ENCODE results near the gene MLH3. TPM values are rescaled to one million over a fixed set of nuclear protein-coding genes. Genes with fewer than 3 reads are reported as not detected.
"Not testable (repeated sequence)": the region's sequence is repeated elsewhere in the genome, so short reads cannot be mapped to it uniquely, and the experiment has no call there.

MLH3 gene
- total RNA-seq, 1 donor from 2014 or later = 18.2 TPM

GRCh38 chr14:75001899-75002298, 49.4 kb downstream of the MLH3 start:
- Histone ChIP-seq H3K36me3 (peaks cover 24% of the 10 kb centered on the region), H3K27me3 (ENCODE audit: low read depth) (no peaks in the 10 kb centered on the region), H3K9me3 (replicated peaks) (no peaks in the 10 kb centered on the region), H3K4me1 (peaks cover 26% of the 10 kb centered on the region), H3K27ac (replicated peaks) (peak overlapping the region; percentile 88), H3K4me3 (peak overlapping the region; percentile 82)
- no peak for DNase-seq
- TF ChIP-seq, protein P1, sequence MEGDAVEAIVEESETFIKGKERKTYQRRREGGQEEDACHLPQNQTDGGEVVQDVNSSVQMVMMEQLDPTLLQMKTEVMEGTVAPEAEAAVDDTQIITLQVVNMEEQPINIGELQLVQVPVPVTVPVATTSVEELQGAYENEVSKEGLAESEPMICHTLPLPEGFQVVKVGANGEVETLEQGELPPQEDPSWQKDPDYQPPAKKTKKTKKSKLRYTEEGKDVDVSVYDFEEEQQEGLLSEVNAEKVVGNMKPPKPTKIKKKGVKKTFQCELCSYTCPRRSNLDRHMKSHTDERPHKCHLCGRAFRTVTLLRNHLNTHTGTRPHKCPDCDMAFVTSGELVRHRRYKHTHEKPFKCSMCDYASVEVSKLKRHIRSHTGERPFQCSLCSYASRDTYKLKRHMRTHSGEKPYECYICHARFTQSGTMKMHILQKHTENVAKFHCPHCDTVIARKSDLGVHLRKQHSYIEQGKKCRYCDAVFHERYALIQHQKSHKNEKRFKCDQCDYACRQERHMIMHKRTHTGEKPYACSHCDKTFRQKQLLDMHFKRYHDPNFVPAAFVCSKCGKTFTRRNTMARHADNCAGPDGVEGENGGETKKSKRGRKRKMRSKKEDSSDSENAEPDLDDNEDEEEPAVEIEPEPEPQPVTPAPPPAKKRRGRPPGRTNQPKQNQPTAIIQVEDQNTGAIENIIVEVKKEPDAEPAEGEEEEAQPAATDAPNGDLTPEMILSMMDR (IDR thresholded peaks at IDR 0.05; ENCODE audit: borderline replicate concordance) = no peak
- intact Hi-C loops (cut with micrococcal nuclease) = no loop called here

DNA sequence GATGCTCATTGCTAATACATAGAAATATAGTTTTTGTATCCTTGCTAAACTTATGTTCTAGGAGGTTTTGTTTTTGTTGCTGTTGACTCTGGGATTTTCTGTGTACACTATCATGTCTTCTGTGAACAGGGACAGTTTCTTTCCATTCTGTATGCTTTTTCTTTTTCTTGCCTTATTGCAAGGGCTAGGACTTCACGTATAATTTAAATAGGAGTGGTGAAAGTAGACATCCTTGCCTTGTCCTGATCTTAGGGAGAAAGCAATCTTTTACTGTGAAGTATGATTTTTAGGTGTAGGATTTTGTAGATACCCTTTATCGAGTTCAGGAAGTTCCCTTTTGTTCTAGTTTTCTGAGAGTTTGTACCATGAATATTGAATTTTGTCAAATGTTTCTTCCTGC, 50.0 kb downstream of the MLH3 start:
- TF ChIP-seq, protein P1 (IDR thresholded peaks at IDR 0.05; ENCODE audit: borderline replicate concordance) = no peak
- intact Hi-C loops (cut with micrococcal nuclease) = no loop called here
- Histone ChIP-seq H3K36me3 (peaks cover 17% of the 10 kb centered on the region), H3K4me3 (no peak overlapping the region), H3K27me3 (ENCODE audit: low read depth) (no peaks in the 10 kb centered on the region), H3K27ac (replicated peaks) (no peak overlapping the region), H3K4me1 (peaks cover 26% of the 10 kb centered on the region), H3K9me3 (replicated peaks) (peaks cover 6% of the 10 kb centered on the region)
- no peak for DNase-seq

- DNase-seq; H3K4me1 ChIP-seq; H3K27me3 ChIP-seq (ENCODE audit: low read depth); H3K27ac ChIP-seq (replicated peaks); H3K36me3 ChIP-seq; H3K4me3 ChIP-seq; intact Hi-C loops (cut with micrococcal nuclease): not testable (repeated sequence)
- H3K9me3 ChIP-seq (replicated peaks) = peaks cover 12% of the 10 kb centered on the region
Observed at GRCh38 chr14:74995781-74996180, 55.5 kb downstream of the MLH3 start.

- H3K27ac ChIP-seq (replicated peaks); H3K4me3 ChIP-seq; H3K27me3 ChIP-seq (ENCODE audit: low read depth); H3K4me1 ChIP-seq; intact Hi-C loops (cut with micrococcal nuclease); DNase-seq; H3K36me3 ChIP-seq: not testable (repeated sequence)
- peaks cover 12% of the 10 kb centered on the region for H3K9me3 ChIP-seq (replicated peaks)
Observed at GRCh38 chr14:74994182-74994581, 57.1 kb downstream of the MLH3 start.

DNA sequence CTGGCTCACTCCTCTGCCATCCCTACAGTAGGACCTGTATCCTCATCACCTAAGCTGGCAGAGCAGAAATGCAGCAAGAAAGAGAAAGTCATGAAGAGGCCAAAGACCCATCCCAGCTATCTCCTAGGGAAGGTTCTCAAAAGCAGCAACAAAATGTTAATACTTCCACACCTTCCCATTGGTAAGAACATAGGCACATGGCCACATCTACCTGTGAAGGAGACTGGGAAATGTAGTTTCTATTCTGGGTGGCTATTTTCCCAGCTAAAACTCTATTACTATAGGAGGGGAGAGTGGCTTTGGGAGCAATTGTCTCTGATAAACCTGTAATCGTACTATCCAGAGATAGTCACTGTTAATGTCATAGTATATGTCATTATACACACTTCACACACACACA, 62.3 kb downstream of the MLH3 start:
- Histone ChIP-seq H3K4me3 (no peak overlapping the region), H3K27ac (replicated peaks) (no peak overlapping the region), H3K27me3 (ENCODE audit: low read depth) (no peaks in the 10 kb centered on the region), H3K36me3 (no peaks in the 10 kb centered on the region), H3K9me3 (replicated peaks) (no peaks in the 10 kb centered on the region), H3K4me1 (peaks cover 6% of the 10 kb centered on the region)
- intact Hi-C loops (cut with micrococcal nuclease) = no loop called here
- TF ChIP-seq, protein P1 (IDR thresholded peaks at IDR 0.05; ENCODE audit: borderline replicate concordance) = no peak
- no peak for DNase-seq

DNA sequence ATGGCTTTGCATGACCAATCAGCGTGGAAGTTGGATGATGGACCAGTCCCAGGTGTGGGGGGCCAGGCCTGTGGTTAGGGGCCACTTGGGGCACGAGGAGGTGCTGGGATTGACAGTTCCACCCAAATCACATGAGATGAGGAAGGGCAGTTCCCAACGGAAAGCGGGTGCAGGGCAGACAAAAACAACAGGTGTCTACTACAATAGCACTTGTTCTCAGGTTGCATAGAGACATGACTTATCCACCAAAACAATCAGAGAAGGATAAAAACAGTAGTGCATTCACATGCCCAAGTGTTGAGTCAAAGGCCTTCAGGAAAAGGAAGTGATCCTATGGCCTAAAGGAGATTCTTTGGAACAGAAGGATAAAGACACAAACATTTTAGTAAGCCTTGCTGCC, 63.1 kb downstream of the MLH3 start:
- no peak overlapping the region for H3K27ac ChIP-seq (replicated peaks)
- H3K36me3 ChIP-seq = no peaks in the 10 kb centered on the region
- TF ChIP-seq, protein P1 (IDR thresholded peaks at IDR 0.05; ENCODE audit: borderline replicate concordance) = no peak

DNA sequence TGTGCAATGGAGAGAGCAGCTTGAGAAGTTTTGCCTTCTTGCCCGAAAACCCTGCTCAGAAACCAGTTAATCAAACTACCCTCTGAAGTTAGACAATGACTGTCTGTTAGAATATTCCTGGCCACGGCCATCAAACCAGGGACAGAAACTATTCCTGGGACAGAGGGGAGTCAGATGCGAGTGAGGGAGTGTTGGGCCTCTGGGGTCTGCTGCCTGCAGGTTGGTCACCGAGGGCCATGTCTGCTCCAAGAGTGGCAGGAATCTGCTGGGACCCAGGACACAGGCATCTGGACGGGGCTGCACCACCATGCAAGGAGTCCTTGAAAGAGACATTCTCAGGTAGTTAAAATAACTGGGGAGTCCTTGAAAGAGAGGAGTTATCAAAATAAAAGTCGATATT, 65.5 kb downstream of the MLH3 start:
- H3K27ac ChIP-seq (replicated peaks) = peak overlapping the region; percentile 65
- no peaks in the 10 kb centered on the region for H3K36me3 ChIP-seq
- H3K9me3 ChIP-seq (replicated peaks) = no peaks in the 10 kb centered on the region
- no peak overlapping the region for H3K4me3 ChIP-seq
- TF ChIP-seq, protein P1 (IDR thresholded peaks at IDR 0.05; ENCODE audit: borderline replicate concordance) = no peak
- intact Hi-C loops (cut with micrococcal nuclease) = no loop called here
- no peak for DNase-seq
- H3K27me3 ChIP-seq (ENCODE audit: low read depth) = no peaks in the 10 kb centered on the region
- H3K4me1 ChIP-seq = peaks cover 20% of the 10 kb centered on the region

More for the DNA sequence above, 63.1 kb downstream of the MLH3 start:
- H3K27me3 ChIP-seq (ENCODE audit: low read depth) = no peaks in the 10 kb centered on the region
- no peak for DNase-seq
- no peak overlapping the region for H3K4me3 ChIP-seq
- intact Hi-C loops (cut with micrococcal nuclease) = no loop called here
- no peaks in the 10 kb centered on the region for H3K9me3 ChIP-seq (replicated peaks)
- peaks cover 6% of the 10 kb centered on the region for H3K4me1 ChIP-seq
